Pancreas (tissue), 10 donors: Measurements from ENCODE around the gene OTULINL. TPM values are rescaled to one million over a fixed set of nuclear protein-coding genes. Genes with fewer than 3 reads are reported as not detected.

Experiments
- ATAC-seq, 4 donors: fragments of 200-7000 bp; cut with Tn5 transposase; one replicate each; pipeline versions ENCODE4 v1.8.0 to v1.9.1; 2020; ENCODE audit warnings: mild to moderate bottlenecking in 4 of 4, moderate library complexity in 4 of 4
- DNase-seq, 6 donors: peaks; one replicate each; pipeline ENCODE4 v3.0.0-alpha.2; 2020
- FAIRE-seq: peaks from 2 replicates; lab custom pipeline; 2012; peaks lifted over from hg19 to GRCh38; lab: Jason Lieb, UNC
- H3K27ac ChIP-seq, 4 donors: fragments of 200-600 bp; sonication (generic); 1 replicate in 3 of 4; 2 replicates in 1 of 4; pipeline versions ENCODE4 v1.5.0 to v1.8.0; 2020
- H3K27me3 ChIP-seq, 4 donors: fragments of 200-600 bp; one replicate each; pipeline ENCODE4 v1.8.0; 2021
- H3K36me3 ChIP-seq, 3 donors: fragments of 200-600 bp; sonication (generic) in 1 of 3; one replicate each; pipeline versions ENCODE4 v1.5.0 to v1.8.0; 2020 to 2021
- H3K4me1 ChIP-seq, 3 donors: fragments of 200-600 bp; one replicate each; pipeline ENCODE4 v1.8.0; 2021
- H3K4me3 ChIP-seq, 4 donors: fragments of 200-600 bp; sonication (generic) in 2 of 4; one replicate each; pipeline versions ENCODE4 v1.5.0 to v1.8.0; 2020 to 2021
- H3K9me3 ChIP-seq, 4 donors: fragments of 200-600 bp; one replicate each; pipeline ENCODE4 v1.8.0; 2021
- WGBS, 2 donors: extraction: QIAGEN DNeasy Blood & Tissue Kit; methylation state at CpG; one replicate each; pipeline ENCODE4 v1.1.7; 2013; 5-methylcytosine and 5-hydroxymethylcytosine counted together
- intact Hi-C, 3 donors: fragments of 100-400 bp; cut with DNase I; formaldehyde crosslinking; loops; one replicate each; pipeline versions ENCODE4 v1.11.1 to v1.14.2; 2022
- polyA plus RNA-seq, 2 donors: library from polyadenylated mRNA; stranded (reverse); fragments of 200-250 nt; gene quantifications; one replicate each; pipeline ENCODE4 v1.2.3, GENCODE V29; 2013
- total RNA-seq, 6 donors: library from RNA; stranded (reverse); fragmentation: NEBNext Ultra II Directional in 4 of 6; extraction: Animal tissue kit (Norgen Biotek cat#: 25700) in 4 of 6; gene quantifications; one replicate each; pipeline versions ENCODE4 v1.2.1 to v1.2.4, GENCODE V29; 2021 to 2023
- TF ChIP-seq, protein P1 (sequence below), 4 donors: fragments of 200-600 bp; sonication (generic) in 3 of 4; IDR thresholded peaks; one replicate each; pipeline versions ENCODE4 v1.5.0 to v1.8.0; 2021; ENCODE audit warnings: antibody characterized with exemption in 4 of 4
- donor health status: healthy with polysubstance abuse.
- donor health status: DM: no; HTN: no; CAD: no; lungs with moderate emphysema.
- donor health status: DM: no; HTN: no; CAD: no.
- donor health status: control.
- donor health status: control.
- donor health status: Bipolar disorder and iron deficiency.
- donor health status: DM: yes; HTN: yes; CAD: no.
- donor health status: DM: no; HTN: no; CAD: no.
- donor health status: DM: no; HTN: no; CAD: no.
- donor health status: DM: yes; HTN: yes; CAD: no.

OTULINL gene
- total and polyA plus RNA-seq, 8 donors, result 4.6 to 24.2 (median 13.0) TPM

DNA sequence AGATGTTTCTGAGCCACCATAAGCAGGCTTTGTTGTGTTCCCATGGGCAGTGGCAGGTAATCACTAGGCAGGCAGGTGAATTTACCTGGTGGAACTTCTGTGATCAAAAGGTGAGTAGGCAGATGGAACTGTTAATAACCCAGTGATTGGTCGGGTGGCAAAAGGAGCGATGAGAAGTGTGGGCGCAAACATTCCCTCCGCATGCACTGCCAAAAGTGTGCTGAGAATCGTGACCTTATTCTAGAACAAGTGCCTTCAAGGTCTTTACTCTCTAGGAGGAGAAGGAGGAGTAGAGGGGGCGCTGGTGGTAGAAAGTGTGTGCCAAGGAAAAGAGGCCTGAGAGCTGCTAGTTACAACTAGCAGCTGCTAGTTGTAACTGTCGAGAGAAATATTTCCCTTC, 3.3 kb downstream of the OTULINL start:
- peak overlapping the region in 2 of 4 donors; percentile 55 to 57 for H3K27ac ChIP-seq
- TF ChIP-seq, protein P1, sequence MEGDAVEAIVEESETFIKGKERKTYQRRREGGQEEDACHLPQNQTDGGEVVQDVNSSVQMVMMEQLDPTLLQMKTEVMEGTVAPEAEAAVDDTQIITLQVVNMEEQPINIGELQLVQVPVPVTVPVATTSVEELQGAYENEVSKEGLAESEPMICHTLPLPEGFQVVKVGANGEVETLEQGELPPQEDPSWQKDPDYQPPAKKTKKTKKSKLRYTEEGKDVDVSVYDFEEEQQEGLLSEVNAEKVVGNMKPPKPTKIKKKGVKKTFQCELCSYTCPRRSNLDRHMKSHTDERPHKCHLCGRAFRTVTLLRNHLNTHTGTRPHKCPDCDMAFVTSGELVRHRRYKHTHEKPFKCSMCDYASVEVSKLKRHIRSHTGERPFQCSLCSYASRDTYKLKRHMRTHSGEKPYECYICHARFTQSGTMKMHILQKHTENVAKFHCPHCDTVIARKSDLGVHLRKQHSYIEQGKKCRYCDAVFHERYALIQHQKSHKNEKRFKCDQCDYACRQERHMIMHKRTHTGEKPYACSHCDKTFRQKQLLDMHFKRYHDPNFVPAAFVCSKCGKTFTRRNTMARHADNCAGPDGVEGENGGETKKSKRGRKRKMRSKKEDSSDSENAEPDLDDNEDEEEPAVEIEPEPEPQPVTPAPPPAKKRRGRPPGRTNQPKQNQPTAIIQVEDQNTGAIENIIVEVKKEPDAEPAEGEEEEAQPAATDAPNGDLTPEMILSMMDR (IDR thresholded peaks at IDR 0.05), result no peak
- peak overlapping the region in 1 of 4 donors; percentile 2 for H3K4me3 ChIP-seq
- ATAC-seq, result peak in 2 of 4 donors; percentile 1 to 11
- WGBS, 2 donors, result 42 to 50% methylated on average over 7 of the region's 7 CpGs
- DNase-seq, result peak in 1 of 6 donors; percentile 27
- H3K36me3 ChIP-seq, result no peaks in the 10 kb centered on the region
- no peak for FAIRE-seq
- intact Hi-C loops, result no loop called here
- no peaks in the 10 kb centered on the region for H3K27me3 ChIP-seq
- H3K9me3 ChIP-seq, result no peaks in the 10 kb centered on the region
- peaks cover 24 to 27% (median 25%) of the 10 kb centered on the region in 3 donors for H3K4me1 ChIP-seq

DNA sequence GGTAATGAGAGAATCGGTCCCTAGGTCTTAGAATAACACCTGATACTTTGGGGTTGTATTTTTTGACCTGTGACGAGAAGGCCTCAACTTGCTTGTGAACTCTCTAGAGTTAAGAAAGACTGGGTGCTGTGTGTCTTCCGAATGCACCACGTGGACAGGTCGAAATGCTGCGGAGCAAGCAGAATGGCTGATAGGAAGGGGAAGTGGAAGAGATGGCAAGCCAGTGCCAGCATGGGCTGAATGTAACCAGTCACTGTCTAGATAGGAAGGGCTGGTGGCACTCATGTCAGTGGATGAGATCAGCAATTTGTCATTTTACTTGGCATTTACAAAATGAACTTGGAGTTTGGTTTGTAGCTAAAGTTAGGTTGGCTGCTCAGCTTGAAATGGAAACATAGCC, 5.6 kb downstream of the OTULINL start:
- WGBS, 2 donors, result 92 to 93% methylated on average over 6 of the region's 6 CpGs
- H3K4me3 ChIP-seq, result no peak overlapping the region
- H3K9me3 ChIP-seq, result no peaks in the 10 kb centered on the region
- H3K4me1 ChIP-seq, result peaks cover 20 to 29% (median 28%) of the 10 kb centered on the region in 3 donors
- H3K27ac ChIP-seq, result no peak overlapping the region
- peak in 2 of 4 donors; percentile 14 to 19 for ATAC-seq
- intact Hi-C loops, result no loop called here
- FAIRE-seq, result no peak
- TF ChIP-seq, protein P1 (IDR thresholded peaks at IDR 0.05), result no peak
- DNase-seq, result no peak
- H3K36me3 ChIP-seq, result no peaks in the 10 kb centered on the region
- no peaks in the 10 kb centered on the region for H3K27me3 ChIP-seq

DNA sequence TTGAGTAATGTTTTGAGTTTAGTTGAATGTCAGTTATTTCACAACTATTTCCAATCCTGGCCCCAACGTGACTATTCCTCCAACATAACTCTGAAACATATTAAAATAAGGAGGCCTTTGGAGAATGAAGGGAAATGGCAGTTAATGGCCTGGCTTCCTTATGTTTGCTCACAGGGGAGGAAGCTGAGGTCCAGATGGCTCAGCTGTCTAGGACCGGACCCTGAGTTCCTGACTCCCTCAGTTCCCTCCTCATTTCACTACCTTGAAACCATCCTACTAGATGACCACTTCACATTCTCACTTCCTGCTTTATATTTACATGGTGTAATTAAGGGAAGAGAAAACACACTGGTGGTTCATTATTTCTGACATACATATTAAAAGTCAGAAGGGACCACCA, 6.6 kb downstream of the OTULINL start:
- peak in 1 of 4 donors; percentile 14 for ATAC-seq
- Histone ChIP-seq H3K9me3 (no peaks in the 10 kb centered on the region), H3K27me3 (no peaks in the 10 kb centered on the region), H3K36me3 (no peaks in the 10 kb centered on the region), H3K27ac (peak overlapping the region in 1 of 4 donors; percentile 52), H3K4me1 (peaks cover 20 to 29% (median 28%) of the 10 kb centered on the region in 3 donors), H3K4me3 (no peak overlapping the region)
- no peak for FAIRE-seq
- 74 to 86% methylated on average over 2 of the region's 2 CpGs for WGBS, 2 donors
- TF ChIP-seq, protein P1 (IDR thresholded peaks at IDR 0.05), result no peak
- no peak for DNase-seq
- intact Hi-C loops, result no loop called here

DNA sequence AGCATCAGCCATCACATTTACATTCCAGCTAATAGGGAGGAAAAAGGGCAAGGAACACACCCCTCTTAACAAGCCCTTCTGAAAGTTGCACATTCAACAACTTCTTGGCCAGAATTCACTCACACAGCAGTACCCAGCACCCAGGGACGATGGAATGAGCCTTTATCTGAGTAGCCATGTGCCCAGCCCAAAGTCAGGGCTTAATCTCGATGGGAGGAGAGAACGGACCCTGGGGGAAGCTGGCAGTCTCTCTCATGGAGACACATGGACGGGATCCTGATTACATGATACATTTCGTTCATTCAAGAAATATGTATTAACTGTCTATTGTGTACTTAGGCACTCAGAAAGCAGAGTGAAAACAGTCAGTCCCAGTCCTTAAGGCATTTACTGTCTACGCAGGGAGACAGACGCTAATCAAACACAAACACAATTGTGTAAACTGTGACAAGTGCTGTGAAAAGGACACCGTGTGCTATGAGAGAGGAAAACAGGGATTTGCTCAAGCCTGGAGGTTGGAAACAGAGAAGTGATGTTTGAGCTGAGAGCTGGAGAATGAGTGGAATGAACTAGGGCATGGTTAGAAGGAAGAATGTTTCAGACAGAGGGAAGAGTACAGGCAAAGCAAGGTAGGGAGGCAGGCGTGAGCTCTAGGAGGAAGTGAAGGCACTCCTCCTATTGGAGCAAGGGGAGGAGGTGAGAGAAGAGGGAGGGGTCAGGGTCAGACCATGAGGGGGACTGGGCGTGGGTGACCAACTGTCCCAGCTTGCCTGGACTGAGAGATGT, 7.4 kb downstream of the OTULINL start:
- FAIRE-seq (no peak), DNase-seq (peak in 1 of 6 donors; percentile 43), ATAC-seq (peak; percentile 24 to 80 (median 72))
- H3K4me1 ChIP-seq, result peaks cover 20 to 29% (median 28%) of the 10 kb centered on the region in 3 donors
- 39 to 45% methylated on average over 10 of the region's 10 CpGs for WGBS, 2 donors
- H3K27ac ChIP-seq, result peak overlapping the region in 2 of 4 donors; percentile 31 to 52
- no peaks in the 10 kb centered on the region for H3K9me3 ChIP-seq
- H3K36me3 ChIP-seq, result no peaks in the 10 kb centered on the region
- H3K27me3 ChIP-seq, result no peaks in the 10 kb centered on the region
- TF ChIP-seq, protein P1 (IDR thresholded peaks at IDR 0.05), result no peak
- no peak overlapping the region for H3K4me3 ChIP-seq
- intact Hi-C loops, result no loop called here

DNA sequence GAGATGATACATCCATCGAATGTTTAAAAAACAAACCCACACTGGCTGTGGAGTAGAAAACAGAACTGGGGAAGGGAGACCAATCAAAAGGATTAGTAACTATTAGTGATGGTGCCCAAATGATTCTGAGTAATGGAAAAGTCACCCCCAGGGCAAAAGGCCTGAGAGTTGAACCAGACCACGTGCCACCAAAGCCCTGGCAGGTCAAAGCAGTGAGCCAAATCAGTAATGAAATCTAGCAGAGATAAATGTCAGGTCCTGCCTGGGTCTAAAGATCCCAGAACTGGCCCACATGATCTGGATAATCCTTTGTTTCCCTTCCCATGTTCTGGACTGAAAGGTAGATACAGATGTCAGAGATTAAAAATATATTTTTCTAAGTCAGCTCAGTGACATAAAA, 9.4 kb downstream of the OTULINL start:
- 78 to 83% methylated on average over 2 of the region's 2 CpGs for WGBS, 2 donors
- intact Hi-C loops, result no loop called here
- DNase-seq, result no peak
- H3K4me1 ChIP-seq, result peaks cover 8 to 22% (median 13%) of the 10 kb centered on the region in 3 donors
- no peaks in the 10 kb centered on the region for H3K9me3 ChIP-seq
- no peaks in the 10 kb centered on the region for H3K27me3 ChIP-seq
- FAIRE-seq, result no peak
- H3K36me3 ChIP-seq, result no peaks in the 10 kb centered on the region
- no peak for ATAC-seq
- H3K4me3 ChIP-seq, result no peak overlapping the region
- H3K27ac ChIP-seq, result no peak overlapping the region
- TF ChIP-seq, protein P1 (IDR thresholded peaks at IDR 0.05), result no peak
